Kidney (tissue), 14 donors: Measurements from ENCODE around the gene OTULIN. TPM values are rescaled to one million over a fixed set of nuclear protein-coding genes. Genes with fewer than 3 reads are reported as not detected.

ENCODE experiments used
- DNase-seq, 5 donors: peaks; one replicate each; pipeline ENCODE4 v3.0.0-alpha.2; 2013 to 2020
- FAIRE-seq: peaks from 2 replicates; lab custom pipeline; 2012; peaks lifted over from hg19 to GRCh38; lab: Jason Lieb, UNC
- H3K27ac ChIP-seq, 2 donors: one replicate each; pipeline ENCODE4 v1.7.0; 2013; ENCODE audit warnings: low read depth in 2 of 2, low read length in 2 of 2, inconsistent platforms in 1 of 2
- H3K27me3 ChIP-seq: one replicate; pipeline ENCODE4 v1.7.1; 2013; ENCODE audit warnings: low read length, inconsistent platforms; ENCODE audit not compliant: control insufficient read depth, insufficient read depth
- H3K36me3 ChIP-seq, 3 donors: one replicate each; pipeline versions ENCODE4 v1.7.0 to v1.7.1; 2013; ENCODE audit warnings: low read length in 3 of 3, control low read depth in 1 of 3, inconsistent platforms in 1 of 3; ENCODE audit not compliant: insufficient read depth in 3 of 3, control insufficient read depth in 2 of 3
- H3K4me1 ChIP-seq, 3 donors: one replicate each; pipeline versions ENCODE4 v1.7.0 to v1.7.1; 2013; ENCODE audit warnings: low read length in 3 of 3, inconsistent platforms in 1 of 3, low read depth in 1 of 3; ENCODE audit not compliant: control insufficient read depth in 2 of 3, insufficient read depth in 2 of 3
- H3K4me3 ChIP-seq, 3 donors: one replicate each; pipeline versions ENCODE4 v1.7.0 to v1.8.1; 2013; ENCODE audit warnings: low read length in 3 of 3, control low read depth in 1 of 3, inconsistent platforms in 1 of 3
- H3K9ac ChIP-seq, 3 donors: one replicate each; pipeline versions ENCODE4 v1.7.0 to v1.7.1; 2013; ENCODE audit warnings: low read length in 3 of 3, control low read depth in 1 of 3, inconsistent platforms in 1 of 3
- H3K9me3 ChIP-seq, 3 donors: one replicate each; pipeline versions ENCODE4 v1.7.0 to v1.7.1; 2013; ENCODE audit warnings: low read length in 3 of 3, control low read depth in 1 of 3, inconsistent platforms in 1 of 3; ENCODE audit not compliant: control insufficient read depth in 2 of 3, insufficient read depth in 1 of 3
- CTCF ChIP-seq: IDR thresholded peaks from 3 replicates; pipeline ENCODE4 v1.5.1; 2012; ENCODE audit warnings: mild to moderate bottlenecking, moderate library complexity, borderline replicate concordance; ENCODE audit not compliant: insufficient read depth; ENCODE audit errors: extremely low read depth
- intact Hi-C: fragments of 100-400 bp; cut with DNase I; formaldehyde crosslinking; loops from one replicate; pipeline ENCODE4 v1.11.1; 2022
- polyA plus RNA-seq: library from polyadenylated mRNA; stranded (reverse); fragments of 350-450 nt; fragmentation: Illumina TruSeq; extraction: RNeasy Lipid Tissue Mini Kit (QIAGEN cat#74804); gene quantifications from one replicate; pipeline ENCODE4 v1.2.3, GENCODE V29; 2014; ENCODE audit warnings: low read depth, low replicate concordance; ENCODE audit not compliant: insufficient read depth
- total RNA-seq: library from RNA; stranded (reverse); fragmentation: NEBNext Ultra II Directional; extraction: Animal tissue kit (Norgen Biotek cat#: 25700); gene quantifications from one replicate; pipeline ENCODE4 v1.2.1, GENCODE V29; 2021
- donor health status: control.
- donor health status: control.
- donor health status: control.
- donor health status: control.
- donor health status: control.
- donor health status: DM: yes; HTN: yes; CAD: no.
- donor health status: Normal renal cell carcinoma (clear cell type).

The OTULIN gene
- total and polyA plus RNA-seq, 2 donors from 2014 or later = 9.0 to 28.4 TPM

DNA sequence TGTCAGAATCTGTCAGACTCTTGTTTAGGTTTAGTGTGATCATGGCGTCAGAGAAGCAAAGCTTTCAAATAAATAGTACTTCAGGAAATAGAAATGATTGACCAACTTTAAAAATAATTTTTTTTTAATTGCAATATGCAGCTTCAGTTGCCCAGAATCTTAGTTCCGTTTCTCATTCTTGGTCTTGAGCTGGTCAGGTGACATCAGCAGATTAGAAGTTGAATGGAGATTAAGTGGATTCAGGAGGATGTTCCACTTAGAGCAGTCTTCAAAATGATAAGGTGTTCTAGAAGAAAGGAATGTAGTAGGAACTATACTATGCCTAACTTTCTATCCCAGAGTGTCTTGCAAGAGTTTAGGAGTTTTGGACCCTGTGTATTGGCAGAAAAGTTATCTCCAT, 30.6 kb downstream of the OTULIN start:
- Histone ChIP-seq H3K9ac (no peak overlapping the region), H3K36me3 (peaks cover 7 to 56% (median 40%) of the 10 kb centered on the region in 3 donors), H3K27me3 (no peaks in the 10 kb centered on the region), H3K9me3 (peaks cover 0 to 6% (median 2%) of the 10 kb centered on the region in 3 donors), H3K4me3 (no peak overlapping the region), H3K4me1 (no peaks in the 10 kb centered on the region), H3K27ac (no peak overlapping the region)
- TF ChIP-seq CTCF = no peak
- no peak for FAIRE-seq
- intact Hi-C loops = no loop called here
- DNase-seq = no peak

DNA sequence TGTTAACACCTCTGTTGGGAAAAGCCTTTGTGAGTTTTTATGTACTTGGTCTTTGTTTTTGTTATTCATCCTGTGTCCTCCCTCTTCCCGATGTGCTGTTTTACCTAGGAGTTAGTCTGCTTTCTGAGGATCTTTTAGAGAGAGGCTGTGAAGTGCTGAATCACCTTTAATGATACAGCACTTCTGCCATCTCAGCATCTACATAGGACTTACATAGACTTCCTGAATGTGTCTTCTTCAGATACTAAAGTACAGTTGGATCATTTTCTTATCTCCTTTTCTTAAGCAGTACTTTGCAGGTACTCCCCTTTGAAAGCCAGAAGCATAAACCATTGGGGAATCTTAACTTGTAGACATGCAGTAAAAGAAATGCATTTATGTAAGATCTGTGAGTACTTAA, 31.5 kb downstream of the OTULIN start:
- intact Hi-C loops = no loop called here
- peaks cover 0 to 46% (median 37%) of the 10 kb centered on the region in 3 donors for H3K36me3 ChIP-seq
- H3K9ac ChIP-seq = no peak overlapping the region
- H3K4me3 ChIP-seq = no peak overlapping the region
- no peak for DNase-seq
- TF ChIP-seq CTCF = no peak
- no peaks in the 10 kb centered on the region for H3K4me1 ChIP-seq
- H3K9me3 ChIP-seq = no peaks in the 10 kb centered on the region
- FAIRE-seq = no peak
- H3K27ac ChIP-seq = no peak overlapping the region
- H3K27me3 ChIP-seq = no peaks in the 10 kb centered on the region

DNA sequence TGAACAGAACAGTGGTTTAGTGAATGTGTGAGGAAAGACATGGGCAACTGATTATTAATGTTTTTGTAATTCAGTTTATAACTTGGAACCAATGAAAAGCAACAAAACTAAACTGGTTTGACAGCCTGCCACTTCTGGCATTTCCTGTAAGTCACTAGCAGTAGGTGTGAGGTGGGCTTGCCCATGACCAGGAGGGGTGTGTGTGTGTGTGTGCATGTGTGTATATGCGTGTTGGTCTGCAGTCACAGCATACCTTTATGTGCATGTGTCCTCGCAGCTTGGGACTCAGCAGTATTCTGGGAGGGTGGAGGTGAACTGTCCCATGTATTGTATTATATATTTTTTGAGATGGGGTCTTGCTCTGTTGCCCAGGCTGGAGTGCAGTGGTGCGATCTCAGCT, 32.3 kb downstream of the OTULIN start:
- no peak overlapping the region for H3K9ac ChIP-seq
- FAIRE-seq (no peak), DNase-seq (no peak)
- H3K36me3 ChIP-seq = peaks cover 0 to 39% (median 35%) of the 10 kb centered on the region in 3 donors
- intact Hi-C loops = no loop called here
- H3K4me3 ChIP-seq = no peak overlapping the region
- H3K27ac ChIP-seq = no peak overlapping the region
- TF ChIP-seq CTCF = no peak
- H3K4me1 ChIP-seq = no peaks in the 10 kb centered on the region
- H3K27me3 ChIP-seq = no peaks in the 10 kb centered on the region
- no peaks in the 10 kb centered on the region for H3K9me3 ChIP-seq

- Histone ChIP-seq H3K9ac (no peak overlapping the region), H3K9me3 (no peaks in the 10 kb centered on the region), H3K4me3 (no peak overlapping the region), H3K4me1 (no peaks in the 10 kb centered on the region), H3K27ac (no peak overlapping the region), H3K36me3 (peaks cover 0 to 26% (median 26%) of the 10 kb centered on the region in 3 donors), H3K27me3 (no peaks in the 10 kb centered on the region)
- DNase-seq (no peak), FAIRE-seq (no peak)
- intact Hi-C loops = no loop called here
- TF ChIP-seq CTCF = no peak
These were observed 34.0 kb downstream of the OTULIN start for GRCh38 chr5:14698495-14698894.
